ENCODE results near the gene ASPN.

DNA sequence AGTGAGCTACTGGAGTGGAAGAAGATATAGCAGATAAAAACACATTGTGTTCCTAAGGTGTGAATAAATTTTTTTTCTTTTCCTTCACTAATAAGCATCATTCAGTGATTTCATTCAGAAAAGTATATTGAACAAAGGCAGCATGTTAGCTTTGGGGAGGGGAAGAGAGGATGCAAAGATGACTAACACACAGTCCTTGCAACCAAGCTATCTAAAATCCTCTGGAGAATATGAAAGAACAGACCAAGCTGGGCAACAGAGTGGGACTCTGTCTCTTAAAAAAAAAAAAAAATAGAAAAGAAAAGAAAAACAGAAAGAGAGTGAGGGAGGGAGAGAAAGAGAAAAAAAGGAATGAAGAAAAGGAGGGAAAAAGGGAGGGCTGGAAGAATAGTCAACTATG, 35.8 kb downstream of the ASPN start:
- no peak for TF ChIP-seq EZH2 (IDR thresholded peaks at IDR 0.05; ENCODE audit: insufficient read depth, poor library complexity, severe bottlenecking)
- no peak for TF ChIP-seq EZH2phosphoT487 (IDR thresholded peaks at IDR 0.05; ENCODE audit: insufficient read depth, low read depth)

Data from GM23248 (cell line).